Caki2 (cell line): Measurements from ENCODE around the gene CFAP54. TPM values are rescaled to one million over a fixed set of nuclear protein-coding genes. Genes with fewer than 3 reads are reported as not detected.
"Not testable (repeated sequence)": the region's sequence is repeated elsewhere in the genome, so short reads cannot be mapped to it uniquely, and the experiment has no call there.

Experiments
- DNase-seq: peaks from one replicate; pipeline ENCODE4 v3.0.0-alpha.2; 2015; ENCODE audit warnings: low read depth
- in situ Hi-C: cut with HindIII; loops from 2 replicates; pipeline ENCODE4 v1.10.0; 2016; ENCODE audit warnings: low sequenced_read_pairs, low pct_unique_long_range_greater_than_20kb, mixed read lengths
- total RNA-seq: library from RNA; depleted of rRNA; stranded (reverse); fragments of >200 nt; shearing (Covaris generic); gene quantifications from 2 replicates; pipeline ENCODE4 v1.2.3, GENCODE V29; 2014; ENCODE audit warnings: low replicate concordance; rRNA removed

CFAP54 gene, protein sequence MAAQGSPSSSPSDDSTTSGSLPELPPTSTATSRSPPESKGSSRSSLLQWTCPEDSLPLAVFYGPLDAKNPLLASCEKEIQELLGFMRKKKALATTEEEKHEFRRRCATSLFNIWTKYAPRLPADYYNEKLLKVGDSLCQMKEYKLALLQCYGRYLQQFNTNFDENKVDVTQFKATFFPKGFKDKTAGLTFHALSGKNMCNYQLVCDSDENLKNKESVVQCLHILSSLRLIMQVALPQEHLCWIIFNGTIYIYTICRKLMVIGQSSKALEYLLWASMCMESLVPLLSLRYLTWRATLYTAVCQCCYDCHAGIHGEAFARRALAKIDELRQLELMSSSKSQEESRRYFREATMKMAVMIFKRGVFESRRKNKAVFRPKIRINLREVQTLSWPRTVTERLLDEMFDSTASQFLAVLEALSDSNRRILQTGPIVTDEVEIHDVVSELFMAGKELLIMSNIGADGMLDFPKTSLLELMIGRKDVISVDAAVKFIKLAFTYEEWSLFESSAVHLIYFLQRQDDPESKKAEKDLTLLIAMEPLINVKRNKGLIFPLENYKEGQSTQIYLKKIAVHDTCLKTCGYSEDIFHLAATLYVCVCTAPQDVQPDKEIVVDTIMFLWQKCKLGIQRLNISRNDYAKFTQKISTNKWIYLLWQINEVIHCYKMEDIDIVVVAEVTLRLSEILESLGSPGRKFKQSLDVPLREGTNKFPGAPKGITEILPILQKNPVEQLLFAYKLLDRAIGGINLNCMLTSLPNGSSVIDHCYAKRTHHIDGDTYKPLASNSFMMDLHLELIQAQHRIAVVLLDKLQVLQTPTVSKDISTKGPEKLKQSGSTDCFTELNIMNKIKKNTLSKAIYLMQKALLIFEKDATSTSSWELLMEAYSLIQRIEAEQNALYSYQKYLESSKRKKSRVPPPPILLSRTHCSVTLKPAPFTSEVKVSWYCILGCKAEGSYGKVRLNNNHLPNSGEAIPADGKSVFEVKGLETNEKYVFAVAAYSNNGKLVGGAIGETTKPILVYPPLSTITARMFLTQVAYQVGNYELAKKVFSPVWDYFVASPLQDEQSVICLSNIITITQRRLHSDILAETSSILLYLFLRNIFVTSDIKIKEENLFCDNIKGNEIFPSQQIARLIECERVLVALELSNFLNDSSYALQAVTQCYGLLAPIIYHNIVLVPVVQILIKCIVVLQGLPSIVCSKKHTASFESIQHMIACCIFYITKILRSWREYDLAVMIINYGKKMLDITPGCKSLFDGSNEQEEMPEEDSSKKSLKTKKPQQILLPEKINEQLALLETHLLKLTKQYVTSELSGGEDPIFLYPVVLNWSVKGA (N-terminal part only)
- 1.0 and 6.7 TPM in 2 replicates for total RNA-seq

DNA sequence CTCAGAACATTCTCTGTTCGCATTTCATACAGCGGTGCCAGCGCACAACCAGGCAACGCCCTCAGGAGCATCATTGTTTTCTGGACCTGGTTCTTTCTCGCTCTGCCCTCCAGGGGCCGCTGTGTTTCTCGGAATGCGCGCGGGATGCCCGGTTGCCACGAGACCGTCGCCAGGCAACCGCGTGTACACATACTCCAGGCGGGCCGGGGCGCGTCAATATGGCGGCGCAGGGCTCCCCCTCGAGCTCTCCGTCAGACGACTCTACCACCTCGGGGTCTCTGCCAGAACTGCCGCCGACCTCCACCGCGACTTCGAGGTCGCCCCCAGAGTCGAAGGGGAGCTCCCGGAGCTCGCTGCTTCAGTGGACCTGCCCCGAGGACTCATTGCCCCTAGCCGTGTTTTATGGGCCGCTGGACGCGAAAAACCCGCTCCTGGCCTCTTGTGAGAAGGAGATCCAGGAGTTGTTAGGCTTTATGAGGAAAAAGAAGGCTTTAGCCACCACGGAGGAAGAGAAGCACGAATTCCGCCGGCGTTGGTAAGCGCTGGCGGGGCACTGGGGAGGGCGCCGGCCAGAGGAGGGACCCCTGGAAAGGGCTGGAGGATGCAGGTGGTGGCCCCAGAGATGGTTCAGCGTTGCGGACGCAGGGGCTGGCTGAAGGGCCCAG, at the start of gene CFAP54:
Gene CFAP54, plus strand, starts transcription at position 186 of the 665 bp plus-strand sequence. Its CDS starts 33 bp downstream, at position 219.
- DNase-seq = peak; percentile 82
- in situ Hi-C loops = no loop called here

DNA sequence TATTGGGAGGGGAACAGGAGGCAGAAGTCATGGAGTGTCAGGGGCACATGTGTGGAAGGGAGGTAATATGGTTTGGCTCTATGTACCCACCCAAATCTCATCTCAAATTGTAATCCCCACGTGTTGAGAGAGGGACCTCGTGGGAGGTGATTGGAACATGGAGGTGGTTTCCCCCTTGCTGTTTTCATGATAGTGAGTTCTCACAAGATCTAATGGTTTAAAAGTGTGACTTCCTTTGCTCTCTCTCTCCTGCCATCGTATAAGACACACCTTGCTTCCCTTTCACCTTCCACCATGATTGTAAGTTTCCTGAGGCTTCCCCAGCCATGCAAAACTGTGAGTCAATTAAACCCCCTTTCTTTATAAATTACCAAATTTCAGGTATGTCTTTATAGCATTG, 47.6 kb upstream of the CFAP54 start:
- DNase-seq = no peak
- in situ Hi-C loops = no loop called here

DNA sequence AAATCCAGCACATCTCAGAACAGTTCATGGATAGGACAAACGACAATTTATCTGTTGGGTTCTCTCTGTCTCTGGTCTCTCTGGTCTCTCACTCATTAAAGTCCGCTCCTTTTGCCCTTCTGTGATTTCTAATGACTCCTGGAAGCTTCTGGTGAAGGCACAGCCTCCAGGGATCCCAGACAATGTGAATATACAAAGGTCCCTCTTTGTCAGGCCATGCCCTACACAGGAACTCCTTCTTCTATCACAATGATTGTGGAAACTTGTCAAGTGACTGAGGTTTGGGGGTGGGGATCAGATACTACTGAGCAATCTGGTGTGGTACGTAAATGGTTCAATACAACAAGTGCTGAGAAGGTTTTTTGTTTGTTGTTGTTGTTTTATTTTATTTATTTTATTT, 46.5 kb upstream of the CFAP54 start:
- DNase-seq = no peak
- in situ Hi-C loops = no loop called here

DNA sequence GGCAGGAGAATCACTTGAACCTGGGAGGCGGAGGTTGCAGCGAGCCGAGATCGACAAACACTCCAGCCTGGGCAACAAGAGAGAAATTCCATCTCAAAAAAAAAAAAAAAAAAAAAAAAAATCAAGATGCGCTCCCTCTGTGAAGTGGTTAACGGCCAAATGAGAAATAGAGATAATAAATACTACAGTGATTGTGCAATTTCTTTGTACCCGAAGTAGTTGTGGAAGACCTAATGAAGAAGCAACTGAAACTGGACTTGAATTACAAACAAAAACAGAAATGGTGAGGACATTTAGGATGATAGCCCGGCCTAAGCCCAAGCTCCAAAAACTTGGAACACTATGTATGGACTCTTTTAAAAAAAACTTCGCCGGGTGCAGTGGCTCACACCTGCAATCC, 45.0 kb upstream of the CFAP54 start:
- DNase-seq = no peak
- in situ Hi-C loops = no loop called here

DNA sequence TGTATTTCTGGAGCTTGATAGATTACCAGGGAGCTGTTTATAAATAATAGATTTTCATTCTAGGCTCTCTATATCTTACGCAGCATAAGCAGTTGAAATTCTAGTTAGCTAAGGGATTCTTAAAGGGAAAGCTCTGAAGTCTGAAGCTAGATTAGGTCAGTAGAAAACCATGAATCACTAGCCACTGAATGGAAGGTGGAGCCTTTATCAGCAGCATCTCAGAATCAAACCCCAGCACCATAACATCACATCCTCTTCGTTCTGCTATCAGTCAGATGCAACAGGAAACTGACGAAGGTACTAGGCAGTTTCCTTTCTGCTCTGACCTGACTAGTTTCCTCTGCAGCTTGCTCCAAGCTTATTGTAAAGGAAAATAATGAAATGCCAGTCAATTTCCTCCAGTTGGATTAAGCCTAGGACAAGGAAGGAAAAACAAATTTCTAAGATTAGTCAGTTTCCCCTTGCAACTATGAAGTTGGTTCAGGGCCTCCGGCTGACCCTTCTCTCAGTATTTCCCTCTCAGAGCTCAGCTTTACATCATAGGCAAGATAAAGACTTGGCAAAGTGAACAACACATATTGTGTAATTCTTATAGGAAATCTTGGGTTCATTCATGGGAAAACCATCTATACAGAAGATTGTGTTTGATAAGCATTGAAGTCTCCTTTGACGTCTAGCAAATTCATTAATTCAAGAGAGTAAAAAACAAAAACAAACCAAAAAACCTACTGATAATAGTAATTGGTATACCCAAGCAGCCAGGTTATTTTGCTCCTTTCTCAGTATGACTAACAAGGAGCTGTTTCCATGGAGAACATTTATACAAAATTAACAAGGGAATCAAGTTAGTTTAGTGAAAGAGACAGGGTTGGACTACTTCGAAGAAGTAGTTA, 43.4 kb upstream of the CFAP54 start:
- in situ Hi-C loops = no loop called here
- DNase-seq = peak; percentile 55

DNA sequence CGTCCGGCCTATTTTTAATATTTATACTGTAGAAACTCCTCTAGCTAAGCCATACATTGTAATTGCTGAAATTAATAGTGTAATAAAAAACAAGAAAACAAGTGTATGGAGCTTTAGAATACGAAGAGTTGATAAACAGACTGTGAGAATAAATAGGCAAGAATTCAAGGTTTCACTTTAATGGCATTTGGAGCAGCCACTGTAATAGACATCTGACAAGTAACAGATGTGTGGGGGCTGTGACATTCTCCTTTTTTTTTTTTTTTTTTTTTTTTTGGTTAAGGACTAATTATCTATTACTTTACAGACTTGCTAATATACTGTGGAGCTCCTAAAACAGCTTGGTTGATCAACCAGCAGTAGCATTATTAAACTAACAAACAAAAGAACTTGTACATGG, 42.1 kb upstream of the CFAP54 start:
- no peak for DNase-seq
- in situ Hi-C loops = no loop called here

DNA sequence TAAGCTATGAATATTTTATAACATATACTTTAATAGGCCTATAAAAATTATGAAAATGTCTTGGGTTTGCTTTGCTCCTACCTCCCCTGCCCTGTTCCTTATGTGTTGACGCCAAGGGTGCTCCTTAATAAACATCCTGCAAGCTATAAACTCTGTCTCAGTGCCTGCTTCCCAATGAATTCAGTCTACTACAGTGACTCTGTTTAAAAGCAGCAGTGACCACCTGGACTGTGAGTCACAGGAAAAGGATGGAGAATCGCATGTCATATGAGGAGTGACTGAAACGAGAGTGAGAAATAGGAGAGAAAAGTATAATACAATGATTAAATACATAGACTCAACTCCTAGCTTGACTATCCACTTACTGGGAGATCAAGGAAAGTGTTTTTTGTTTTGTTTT, 41.1 kb upstream of the CFAP54 start:
- peak; percentile 64 for DNase-seq
- in situ Hi-C loops = no loop called here

DNA sequence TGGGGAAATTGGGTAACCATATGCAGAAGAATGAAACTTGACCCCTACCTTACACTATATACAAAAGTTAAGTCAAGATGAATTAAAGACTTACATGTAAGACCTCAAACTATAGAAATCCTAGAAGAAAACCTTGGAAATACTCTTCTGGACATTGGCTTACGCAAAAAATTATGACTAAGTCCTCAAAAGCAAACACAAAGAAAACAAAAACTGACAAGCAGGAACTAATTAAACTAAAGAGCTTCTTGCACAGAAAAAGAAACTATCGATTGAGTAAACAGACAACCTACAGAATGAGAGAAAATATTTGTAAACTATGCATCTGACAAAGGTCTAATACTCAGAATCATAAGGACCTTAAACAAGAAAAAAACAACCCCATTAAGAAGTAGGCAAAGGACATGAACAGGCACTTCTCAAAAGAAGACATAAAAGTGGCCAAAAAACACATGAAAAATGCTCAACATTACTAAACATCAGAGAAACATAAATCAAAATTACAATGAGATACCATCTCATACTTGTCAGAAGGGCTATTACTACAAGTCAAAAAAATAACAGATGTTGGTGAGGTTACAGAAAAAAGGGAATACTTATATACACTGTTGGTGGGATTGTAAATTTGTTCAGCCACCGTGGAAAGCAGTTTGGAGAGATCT, 37.0 kb upstream of the CFAP54 start:
- DNase-seq = no peak
- in situ Hi-C loops = no loop called here

DNA sequence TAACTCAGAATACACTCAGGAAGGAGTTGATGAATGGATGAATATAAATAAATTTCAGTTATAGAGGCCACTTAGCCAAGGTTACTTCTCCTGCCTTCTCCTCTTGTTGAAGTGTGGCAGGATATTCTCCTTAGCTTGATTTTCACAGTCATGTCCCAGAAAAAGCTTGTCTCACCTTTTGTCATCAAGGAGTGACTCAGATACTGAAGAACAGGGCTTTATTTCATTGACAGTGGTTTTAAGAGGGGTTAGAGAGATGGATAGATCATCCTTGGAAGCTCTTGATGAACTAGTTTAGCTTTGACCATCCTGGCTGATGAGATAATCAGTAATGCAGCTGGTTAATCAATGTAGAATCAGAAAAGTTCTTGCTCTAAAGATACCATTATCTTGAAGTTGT, 35.0 kb upstream of the CFAP54 start:
- no peak for DNase-seq
- in situ Hi-C loops = no loop called here

DNA sequence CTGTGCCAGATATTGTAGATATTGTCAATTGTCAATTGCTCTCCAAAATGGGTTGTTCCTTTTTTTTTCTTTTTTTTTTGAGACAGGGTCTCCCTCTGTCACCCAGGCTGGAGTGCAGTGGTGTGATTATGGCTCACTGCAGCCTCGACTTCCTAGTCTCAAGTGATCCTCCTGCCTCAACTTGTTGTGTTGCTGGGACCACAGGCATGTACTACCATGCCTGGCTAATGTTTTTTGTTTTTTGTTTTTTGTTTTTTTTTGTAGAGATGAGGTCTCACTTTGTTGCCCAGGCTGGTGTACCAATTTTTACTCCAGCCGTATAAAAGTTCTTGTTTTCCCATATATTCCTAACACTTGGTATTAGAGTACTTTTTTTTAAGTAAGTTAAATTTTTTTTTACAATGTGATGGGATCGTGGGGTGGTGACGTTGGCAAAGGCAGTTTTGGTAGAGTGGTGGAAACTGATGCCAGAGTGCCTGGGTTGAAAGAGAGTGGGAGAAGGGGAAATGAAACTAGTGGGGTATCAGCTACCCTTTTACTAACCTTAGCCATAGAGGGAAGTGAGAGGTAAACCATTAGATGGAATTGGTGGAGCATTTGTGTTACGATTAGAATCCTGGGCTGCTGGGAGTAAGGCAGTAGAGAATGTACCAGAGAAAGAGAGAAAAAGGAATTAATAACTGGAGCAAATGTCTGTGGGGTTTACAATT, 33.0 kb upstream of the CFAP54 start:
- DNase-seq = no peak
- in situ Hi-C loops = no loop called here

DNA sequence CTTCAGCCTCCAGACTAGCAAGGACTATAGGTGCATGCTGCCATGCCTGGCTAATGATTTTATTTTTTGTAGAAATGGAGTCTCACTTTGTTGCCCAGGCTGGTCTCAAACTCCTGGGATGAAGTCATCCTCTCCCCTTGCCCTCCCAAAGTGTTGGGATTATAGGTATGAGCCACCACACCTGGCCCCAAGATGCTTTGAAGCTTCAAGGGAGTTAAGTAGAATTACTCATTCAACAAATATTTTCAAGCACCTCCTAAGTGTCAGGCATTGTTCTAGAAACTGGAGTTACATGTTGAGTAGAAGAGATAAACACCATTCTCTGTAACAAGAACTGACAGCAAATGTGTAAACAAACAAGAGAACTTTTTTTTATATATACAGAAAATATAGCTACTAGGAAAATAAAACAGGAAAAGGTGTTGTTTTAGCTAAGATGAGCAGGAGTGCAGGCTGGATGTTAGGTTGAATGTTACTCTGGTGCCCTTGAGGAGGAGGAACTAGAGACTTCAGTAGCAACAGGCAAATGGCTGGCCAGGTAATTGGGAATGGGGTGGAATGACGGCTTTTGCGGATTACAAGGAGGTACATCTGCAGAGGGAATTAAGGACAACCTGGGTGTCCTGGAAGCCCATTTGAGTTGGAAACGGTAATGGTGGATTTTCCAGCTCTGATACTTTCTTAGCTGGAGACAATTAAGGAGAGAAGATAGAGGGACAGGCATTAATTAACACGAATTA, 32.0 kb upstream of the CFAP54 start:
- in situ Hi-C loops = no loop called here
- DNase-seq = no peak

DNA sequence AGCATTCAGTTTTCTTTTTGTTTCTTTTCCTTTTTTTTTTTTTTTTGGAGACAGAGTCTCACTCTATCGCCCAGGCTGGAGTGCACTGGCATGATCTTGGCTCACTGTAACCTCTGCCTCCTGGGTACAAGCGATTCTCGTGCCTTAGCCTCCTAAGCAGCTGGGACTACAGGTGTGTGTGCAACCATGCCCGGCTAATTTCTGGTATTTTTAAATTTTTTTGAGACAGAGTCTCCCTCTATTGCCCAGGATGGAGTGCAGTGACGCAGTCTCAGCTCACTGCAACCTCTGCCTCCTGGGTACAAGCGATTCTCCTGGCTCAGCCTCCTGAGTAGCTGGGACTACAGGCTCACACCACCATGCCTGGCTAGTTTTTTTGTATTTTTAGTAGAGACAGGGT, 30.1 kb upstream of the CFAP54 start:
- in situ Hi-C loops = not testable (repeated sequence)

DNA sequence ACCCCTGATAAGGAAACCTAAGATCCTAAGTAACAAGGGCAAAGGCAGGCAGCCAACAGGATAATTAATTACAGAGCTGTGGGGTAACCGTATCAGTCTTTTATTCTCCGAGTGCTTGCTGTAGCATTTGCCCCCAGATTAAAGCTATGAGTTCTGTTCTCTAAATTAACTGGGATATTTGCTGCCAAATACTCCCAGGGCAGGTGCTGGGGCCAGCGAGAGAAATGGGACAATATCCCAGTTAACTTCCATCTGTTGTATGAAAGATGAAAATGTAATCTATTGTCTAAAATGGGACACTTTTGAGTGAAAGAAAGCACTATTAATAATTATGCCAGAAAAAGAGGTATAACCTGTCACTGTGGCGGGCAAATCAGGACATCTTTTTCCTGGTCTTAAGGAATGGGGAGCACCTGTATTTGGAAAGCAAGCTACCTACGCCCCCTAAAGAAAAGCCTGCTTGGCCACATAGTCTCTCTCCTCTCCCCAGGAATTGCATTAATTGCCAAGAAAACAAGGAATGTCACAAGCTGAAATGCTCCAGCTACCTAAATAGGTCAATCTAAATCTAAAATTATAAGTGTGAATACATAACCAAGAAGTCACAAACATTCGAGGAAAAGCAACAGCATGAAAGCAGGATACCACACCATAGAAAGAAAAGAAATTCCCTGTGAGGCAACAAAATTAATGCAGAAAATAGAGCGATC, 26.7 kb upstream of the CFAP54 start:
- in situ Hi-C loops = no loop called here
- DNase-seq = no peak

More for the DNA sequence above, 30.1 kb upstream of the CFAP54 start:
- not testable (repeated sequence) for DNase-seq

DNA sequence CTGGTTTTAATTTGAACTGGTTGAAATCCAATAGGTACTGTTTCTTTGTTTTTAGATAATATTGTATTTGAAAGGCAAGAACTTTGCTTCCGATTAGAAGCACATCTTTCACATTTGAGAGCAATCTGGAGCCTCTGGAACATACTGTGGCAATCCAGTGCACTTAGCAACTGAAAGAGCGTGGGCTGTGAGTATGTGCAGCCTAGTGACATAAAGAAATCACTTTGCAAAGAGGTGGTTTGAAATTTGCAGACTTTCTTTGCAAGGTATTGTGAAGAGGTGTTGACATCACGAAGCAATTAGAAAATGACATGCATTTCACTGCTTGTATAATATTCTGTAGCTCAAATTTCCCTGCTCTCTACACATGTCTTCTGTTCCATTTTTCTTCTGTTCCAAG, 23.5 kb upstream of the CFAP54 start:
- no peak for DNase-seq
- in situ Hi-C loops = no loop called here
